ENCODE measurements around the gene BEGAIN.

BEGAIN gene

DNA sequence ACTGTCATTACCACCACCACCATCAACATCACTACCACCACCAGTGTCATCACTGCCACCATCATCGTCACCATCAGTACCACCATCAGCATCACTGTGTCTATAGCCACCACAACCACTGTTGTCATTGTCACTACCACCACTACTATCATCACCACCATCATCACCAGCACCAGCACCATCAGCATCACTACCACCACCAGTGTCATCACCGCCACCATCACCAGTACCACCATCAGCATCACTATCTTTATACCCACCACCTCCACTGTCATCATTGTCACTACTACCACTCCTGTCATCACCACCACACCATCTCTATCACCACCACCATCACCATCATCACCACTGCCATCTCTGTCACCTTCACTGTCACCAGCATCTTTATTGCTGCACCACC, 60.6 kb downstream of the BEGAIN start:
- no peak overlapping the region for H3K4me3 ChIP-seq (ENCODE audit: low read length)
- TF ChIP-seq, protein P1, sequence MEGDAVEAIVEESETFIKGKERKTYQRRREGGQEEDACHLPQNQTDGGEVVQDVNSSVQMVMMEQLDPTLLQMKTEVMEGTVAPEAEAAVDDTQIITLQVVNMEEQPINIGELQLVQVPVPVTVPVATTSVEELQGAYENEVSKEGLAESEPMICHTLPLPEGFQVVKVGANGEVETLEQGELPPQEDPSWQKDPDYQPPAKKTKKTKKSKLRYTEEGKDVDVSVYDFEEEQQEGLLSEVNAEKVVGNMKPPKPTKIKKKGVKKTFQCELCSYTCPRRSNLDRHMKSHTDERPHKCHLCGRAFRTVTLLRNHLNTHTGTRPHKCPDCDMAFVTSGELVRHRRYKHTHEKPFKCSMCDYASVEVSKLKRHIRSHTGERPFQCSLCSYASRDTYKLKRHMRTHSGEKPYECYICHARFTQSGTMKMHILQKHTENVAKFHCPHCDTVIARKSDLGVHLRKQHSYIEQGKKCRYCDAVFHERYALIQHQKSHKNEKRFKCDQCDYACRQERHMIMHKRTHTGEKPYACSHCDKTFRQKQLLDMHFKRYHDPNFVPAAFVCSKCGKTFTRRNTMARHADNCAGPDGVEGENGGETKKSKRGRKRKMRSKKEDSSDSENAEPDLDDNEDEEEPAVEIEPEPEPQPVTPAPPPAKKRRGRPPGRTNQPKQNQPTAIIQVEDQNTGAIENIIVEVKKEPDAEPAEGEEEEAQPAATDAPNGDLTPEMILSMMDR (conservative IDR thresholded peaks at IDR 0.05; ENCODE audit: low read length): no peak
- no peak for DNase-seq (ENCODE audit: low read depth)

DNA sequence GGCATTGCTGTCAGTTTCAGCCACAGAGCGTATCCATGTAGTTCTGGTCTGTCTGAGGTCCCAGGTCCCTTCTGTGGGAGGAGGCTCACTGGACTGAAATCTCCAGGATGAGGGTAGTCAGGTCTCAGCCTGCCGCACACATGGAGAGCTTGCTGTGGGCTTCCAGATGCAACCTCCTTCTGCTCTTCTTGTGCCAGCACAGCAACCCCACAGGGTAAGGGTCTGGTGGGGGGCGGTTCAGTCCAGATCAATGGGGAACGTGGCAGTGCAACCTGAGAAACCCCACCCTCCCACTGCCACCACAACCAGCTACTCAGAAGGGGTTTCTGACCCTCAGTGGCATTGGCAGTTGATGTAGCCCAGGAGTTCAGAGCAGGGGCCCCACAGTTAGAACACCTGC, 61.2 kb downstream of the BEGAIN start:
- DNase-seq (ENCODE audit: low read depth): no peak
- H3K4me3 ChIP-seq (ENCODE audit: low read length): no peak overlapping the region
- TF ChIP-seq, protein P1 (conservative IDR thresholded peaks at IDR 0.05; ENCODE audit: low read length): no peak

DNA sequence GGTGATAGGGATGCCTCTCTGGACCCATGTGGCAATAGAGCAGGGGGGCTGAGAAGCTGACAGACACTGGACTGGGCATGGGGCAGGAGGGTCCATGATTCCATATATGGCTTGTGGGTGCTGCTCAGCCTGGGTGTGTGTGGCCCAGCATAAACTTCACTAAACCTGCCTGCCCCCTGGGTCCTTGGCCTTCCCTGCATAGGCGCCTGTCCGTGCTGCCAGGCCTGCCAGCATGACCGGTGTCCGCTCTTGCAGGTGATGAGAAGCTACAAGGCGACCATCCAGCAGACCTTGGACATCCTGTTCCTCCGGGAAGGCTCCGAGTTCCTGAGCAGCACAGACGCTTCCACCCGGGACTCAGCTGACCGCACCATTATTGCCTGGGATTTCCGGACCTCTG, 61.6 kb downstream of the BEGAIN start:
- H3K4me3 ChIP-seq (ENCODE audit: low read length): no peak overlapping the region
- no peak for DNase-seq (ENCODE audit: low read depth)
- TF ChIP-seq, protein P1 (conservative IDR thresholded peaks at IDR 0.05; ENCODE audit: low read length): no peak

DNA sequence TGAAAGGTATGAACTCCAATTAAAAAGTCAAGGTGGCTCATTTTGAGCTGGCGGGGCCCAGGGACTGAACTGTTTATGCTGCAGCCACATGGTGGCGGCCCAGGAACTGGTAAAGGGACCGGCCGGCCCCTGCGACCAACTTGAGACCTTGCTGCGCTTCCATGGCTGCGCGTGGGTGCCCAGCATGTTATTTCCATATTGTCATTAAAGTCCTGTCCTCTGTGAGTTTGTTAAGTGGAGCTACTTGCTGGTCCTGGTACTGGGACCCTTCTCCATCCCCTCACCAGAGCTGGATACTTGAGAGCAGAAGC, 62.3 kb downstream of the BEGAIN start:
- no peak for DNase-seq (ENCODE audit: low read depth)
- H3K4me3 ChIP-seq (ENCODE audit: low read length): no peak overlapping the region
- TF ChIP-seq, protein P1 (conservative IDR thresholded peaks at IDR 0.05; ENCODE audit: low read length): peak; percentile 12

DNA sequence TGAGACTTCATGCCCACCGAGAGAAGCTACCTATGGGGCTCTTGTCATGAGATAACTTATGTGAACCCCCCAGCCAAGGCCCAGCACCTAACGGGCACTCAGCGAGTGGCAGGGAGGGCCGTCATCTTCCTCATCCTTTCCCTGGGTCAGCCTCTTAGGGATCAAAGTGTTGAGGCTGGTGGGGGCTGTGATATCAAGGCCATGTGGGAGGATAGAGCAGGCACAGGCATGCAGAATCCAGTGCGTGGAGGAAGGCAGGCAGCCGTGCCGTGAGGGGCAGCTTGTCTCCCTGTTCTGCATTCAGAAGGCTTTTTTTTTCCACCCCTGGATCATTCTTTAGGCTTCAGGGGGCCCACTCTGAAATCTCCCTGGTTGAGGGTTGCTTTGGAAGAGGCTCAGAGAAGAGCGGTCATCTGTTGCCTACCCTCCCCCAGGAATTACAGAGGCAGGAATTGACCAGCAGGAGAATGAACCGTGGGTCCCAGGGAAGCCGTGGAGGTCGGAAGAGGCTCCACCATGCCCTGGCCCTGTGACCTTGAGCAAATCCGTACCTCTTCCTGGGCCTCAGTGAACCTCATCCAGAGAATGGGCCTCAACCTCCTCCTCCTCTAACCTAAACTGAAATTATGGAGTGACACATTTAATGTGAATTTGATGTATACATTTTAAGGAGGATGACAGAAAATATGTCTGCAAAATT, 62.8 kb downstream of the BEGAIN start:
- TF ChIP-seq, protein P1 (conservative IDR thresholded peaks at IDR 0.05; ENCODE audit: low read length): no peak
- no peak for DNase-seq (ENCODE audit: low read depth)
- no peak overlapping the region for H3K4me3 ChIP-seq (ENCODE audit: low read length)

DNA sequence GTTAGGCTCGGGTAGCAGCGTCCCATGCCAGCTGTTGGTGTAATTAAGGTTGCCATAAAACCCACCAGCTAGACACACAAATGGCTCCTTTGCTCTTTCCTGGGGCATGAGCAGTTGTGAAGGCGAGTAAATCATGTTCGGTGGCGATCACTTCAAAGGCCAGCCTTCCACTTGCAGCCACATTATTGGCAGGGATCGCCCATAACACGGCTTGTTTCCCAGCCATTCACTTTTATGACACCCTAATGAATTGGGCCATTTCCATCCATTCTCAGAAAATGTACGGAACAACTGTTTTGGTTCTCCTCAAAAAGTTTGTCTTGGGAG, 63.4 kb downstream of the BEGAIN start:
- H3K4me3 ChIP-seq (ENCODE audit: low read length): no peak overlapping the region
- TF ChIP-seq, protein P1 (conservative IDR thresholded peaks at IDR 0.05; ENCODE audit: low read length): no peak
- no peak for DNase-seq (ENCODE audit: low read depth)

DNA sequence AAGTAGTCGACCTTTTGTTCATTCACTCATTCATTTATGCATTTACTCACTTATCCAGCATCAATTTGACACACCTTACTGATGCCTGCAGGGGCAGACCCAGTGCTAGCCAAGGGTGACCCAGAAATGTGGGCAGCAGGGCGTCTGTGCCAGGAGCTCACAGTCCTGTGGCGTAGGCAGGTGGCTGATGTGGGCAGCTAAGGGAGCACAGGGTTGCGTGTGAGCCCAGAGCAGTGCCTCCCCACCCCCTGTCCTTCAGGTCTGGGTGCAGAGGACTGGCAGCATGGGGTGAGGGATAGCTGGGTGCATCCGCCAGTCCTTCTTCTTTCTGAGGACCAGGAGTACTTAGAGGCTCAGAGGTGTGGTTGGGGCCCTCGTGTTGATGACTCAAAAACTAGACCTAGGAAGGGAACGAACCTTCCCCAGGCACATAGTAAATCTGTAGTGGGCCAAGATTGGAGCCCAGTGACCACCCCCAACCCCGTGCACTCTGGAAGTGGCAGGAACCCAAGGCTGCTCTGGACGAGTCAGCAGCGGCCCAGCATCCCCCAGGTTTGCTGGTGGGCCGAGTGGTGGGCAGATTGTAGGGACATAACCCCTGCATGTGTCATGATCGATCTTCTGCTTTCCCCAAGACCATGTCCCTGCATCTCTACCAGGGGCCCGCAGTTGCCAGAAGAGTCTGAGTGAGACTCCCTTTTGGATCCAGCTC, 63.9 kb downstream of the BEGAIN start:
- DNase-seq (ENCODE audit: low read depth): no peak
- no peak overlapping the region for H3K4me3 ChIP-seq (ENCODE audit: low read length)
- TF ChIP-seq, protein P1 (conservative IDR thresholded peaks at IDR 0.05; ENCODE audit: low read length): no peak
